Left cardiac atrium (tissue), 4 donors: ENCODE data around the gene LCN15. TPM values are rescaled to one million over a fixed set of nuclear protein-coding genes. Genes with fewer than 3 reads are reported as not detected.
"Not testable (repeated sequence)": the region's sequence is repeated elsewhere in the genome, so short reads cannot be mapped to it uniquely, and the experiment has no call there.

Experiments
- ATAC-seq, 2 donors: fragments of 200-7000 bp; cut with Tn5 transposase; one replicate each; pipeline ENCODE4 v1.9.1; 2020; ENCODE audit warnings: mild to moderate bottlenecking in 2 of 2, moderate library complexity in 2 of 2
- DNase-seq: peaks from one replicate; pipeline ENCODE4 v3.0.0-alpha.2; 2020
- intact Hi-C, 2 donors: fragments of 100-400 bp; cut with DNase I; formaldehyde crosslinking; loops; one replicate each; pipeline versions ENCODE4 v1.14.1 to v1.15.1; 2022 to 2023
- microRNA-seq, 2 donors: library from miRNA; unstranded; fragments of <30 nt; microRNA quantifications; one replicate each; pipeline ENCODE4 v1.2.0, GENCODE V29; 2020
- total RNA-seq, 2 donors: library from RNA; stranded (reverse); fragmentation: NEBNext Ultra II Directional; extraction: Animal tissue kit (Norgen Biotek cat#: 25700); gene quantifications; one replicate each; pipeline ENCODE4 v1.2.1, GENCODE V29; 2021
- donor health status: DM: no; HTN: yes; CAD: no.
- donor health status: DM: no; HTN: yes; CAD: no; lungs with severe emphysema.
- donor health status: DM: yes; HTN: yes; CAD: no.
- donor health status: Dilated cardiomyopathy.

The LCN15 gene
- total RNA-seq, 2 donors from 2014 or later: 0.41 to 1.1 TPM

- intact Hi-C loops: no loop called here
- DNase-seq (no peak), ATAC-seq (no peak)
Observed at GRCh38 chr9:136718345-136719194, 45.7 kb downstream of the LCN15 start.

DNA sequence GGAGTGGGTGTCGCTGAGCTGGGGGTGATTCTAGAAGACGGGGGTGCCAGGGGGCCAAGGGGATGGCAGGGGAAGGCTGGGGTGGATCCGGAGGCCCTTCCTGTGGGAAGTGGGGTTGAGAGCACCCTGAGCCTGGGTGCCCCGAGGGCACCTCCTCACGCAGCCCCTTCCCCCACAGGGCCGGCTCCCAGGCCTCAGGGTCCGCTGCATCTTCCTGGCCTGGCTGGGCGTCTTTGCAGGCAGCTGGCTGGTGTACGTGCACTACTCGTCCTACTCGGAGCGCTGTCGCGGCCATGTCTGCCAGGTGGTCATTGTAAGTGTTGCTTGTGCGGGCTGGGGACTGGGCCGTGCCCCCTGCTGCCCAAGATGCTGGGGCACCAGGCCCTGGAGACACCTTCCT is 46.9 kb downstream of the LCN15 start:
- DNase-seq (no peak), ATAC-seq (no peak)
- intact Hi-C loops: no loop called here

DNA sequence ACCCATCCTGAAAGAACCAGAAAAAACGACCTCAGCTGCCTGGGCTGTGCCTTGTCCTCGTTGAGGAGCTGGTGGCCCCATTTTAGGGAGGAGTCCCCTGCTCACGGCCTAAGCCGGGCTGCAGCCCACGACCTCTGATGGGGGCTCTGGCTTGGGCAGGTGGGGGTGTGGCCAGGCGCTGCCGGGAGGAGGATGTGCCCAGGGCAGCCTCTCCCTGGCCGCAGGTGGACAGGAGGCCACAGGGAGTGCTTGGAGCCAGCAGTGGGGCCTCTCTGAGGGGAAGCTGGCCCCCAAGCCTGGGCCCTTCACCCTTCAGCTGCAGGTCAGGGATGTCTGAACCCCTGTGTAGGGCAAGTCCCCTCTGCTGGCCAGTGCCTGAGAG is 49.4 kb downstream of the LCN15 start:
- DNase-seq: no peak
- intact Hi-C loops: no loop called here
- ATAC-seq: peak; percentile 1 to 4

GRCh38 chr9:136714096-136714892 is 50.0 kb downstream of the LCN15 start:
- DNase-seq (peak; percentile 75), ATAC-seq (peak; percentile 38 to 52)
- intact Hi-C loops: no loop called here

DNA sequence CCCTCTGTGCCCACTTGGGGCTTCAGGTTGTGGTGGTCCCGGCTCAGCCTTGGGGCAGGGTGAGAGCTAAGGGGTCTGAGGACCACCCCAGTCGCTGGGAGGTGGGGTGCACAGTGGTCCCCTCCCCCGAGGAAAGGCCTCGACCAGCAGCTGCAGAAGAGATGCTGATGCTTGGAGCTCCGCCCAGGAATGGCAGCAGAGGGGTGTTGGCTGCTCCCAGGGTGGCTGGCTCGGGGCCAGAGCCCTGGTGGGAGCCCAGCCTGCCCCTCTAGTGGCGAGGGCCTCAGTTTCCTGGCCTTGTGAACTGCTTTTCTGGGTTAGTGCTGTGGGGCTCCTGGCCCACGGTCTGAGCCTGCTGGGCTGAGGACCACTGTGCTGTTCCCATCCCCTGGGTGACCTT is 50.8 kb downstream of the LCN15 start:
- DNase-seq (peak; percentile 72), ATAC-seq (peak; percentile 7 to 17)
- intact Hi-C loops: no loop called here

- ATAC-seq (peak in 1 of 2 donors; percentile 2), DNase-seq (no peak)
- intact Hi-C loops: no loop called here
Observed at GRCh38 chr9:136712690-136713544, 51.4 kb downstream of the LCN15 start.

DNA sequence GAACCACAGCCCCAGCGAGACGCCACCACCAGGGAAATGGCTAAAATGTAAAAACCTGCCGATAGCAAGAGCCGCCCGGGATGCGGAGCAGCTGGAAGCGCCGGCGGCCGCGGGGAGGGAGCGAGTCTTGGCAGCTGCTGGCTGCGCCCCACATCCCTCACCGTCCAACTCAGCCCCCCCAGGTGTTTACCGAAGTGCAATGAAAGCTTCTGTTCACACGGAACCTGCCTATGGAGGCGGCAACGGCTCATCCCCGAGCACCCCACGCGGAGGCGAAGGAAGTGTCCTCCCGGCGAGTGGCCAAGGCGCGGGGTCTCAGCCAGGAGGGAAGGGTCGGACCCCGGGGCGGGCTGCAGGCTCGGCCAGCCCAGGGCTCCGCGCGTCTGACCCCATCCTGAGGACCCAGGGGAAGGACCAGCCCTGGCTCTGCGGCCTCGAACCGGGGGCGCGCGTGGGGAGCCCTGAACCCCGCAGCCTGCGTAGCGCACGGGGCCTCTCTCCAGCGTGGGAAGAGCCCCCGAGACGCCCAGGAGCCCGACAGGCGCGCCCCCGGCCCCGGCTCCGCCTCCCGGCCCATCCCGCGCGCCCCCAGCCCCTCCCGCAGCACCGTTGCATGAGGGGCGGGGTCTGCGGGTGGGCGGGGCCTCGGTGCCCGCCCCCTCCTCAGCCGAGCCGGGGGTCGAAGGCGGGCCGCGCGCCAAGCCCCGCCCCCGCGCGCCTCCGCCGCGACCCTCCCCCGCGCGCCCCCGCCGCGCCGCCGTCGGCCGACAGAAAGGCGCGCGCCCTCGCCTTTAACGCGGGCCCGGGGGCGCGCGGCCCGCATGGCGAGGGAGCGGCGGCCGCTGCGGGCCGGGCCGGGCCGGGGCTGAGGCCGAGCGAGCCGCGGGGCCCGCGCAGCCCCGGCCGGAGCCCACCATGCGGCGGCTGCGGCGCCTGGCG is 52.3 kb downstream of the LCN15 start, which contains the start of gene DIPK1B:
DIPK1B (plus strand) TSS at position 822 of the 939 bp plus-strand sequence; CDS start at position 916, 94 bp downstream.
- ATAC-seq (peak; percentile 12 to 28), DNase-seq (no peak)
- intact Hi-C loops: no loop called here

DNA sequence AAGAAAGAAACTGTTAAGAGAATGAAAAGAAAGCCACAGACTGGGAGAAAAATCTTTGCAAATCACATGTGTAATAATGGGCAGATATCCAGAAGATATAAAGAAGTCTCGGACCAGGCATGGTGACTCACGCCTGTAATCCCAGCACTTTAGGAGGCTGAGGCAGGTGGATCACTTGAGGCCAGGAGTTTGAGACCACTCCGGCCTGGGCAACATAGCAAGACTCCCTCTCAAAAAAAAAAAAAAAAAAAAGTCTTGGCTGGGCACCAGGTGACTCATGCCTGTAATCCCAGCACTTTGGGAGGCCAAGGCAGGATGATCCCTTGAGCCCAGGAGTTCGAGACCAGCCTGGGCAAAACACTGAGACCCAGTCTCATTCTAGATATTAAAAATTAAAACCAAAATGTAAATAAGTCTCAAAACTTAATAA is 53.1 kb downstream of the LCN15 start:
- ATAC-seq, DNase-seq, intact Hi-C loops: not testable (repeated sequence)

- intact Hi-C loops: no loop called here
- DNase-seq (no peak), ATAC-seq (no peak)
Observed at GRCh38 chr9:136710543-136710942, 53.8 kb downstream of the LCN15 start.

Small RNA genes within 50 kb of the gene (microRNA-seq; reads per million reads assigned to microRNA genes)
- gene MIR6722: 0 reads per million in 2 donors

Other genes with a start within 250 kb of the LCN15 start
- 10 to 100 TPM; 22.7 to 36.0 TPM for gene NOTCH1, start 218.5 kb downstream of the LCN15 start, total RNA-seq
- 100 to 1,000 TPM in 1 of 2 donors, 10 to 100 TPM in 1; 86.6 to 138 TPM for gene EGFL7, start 101.6 kb downstream of the LCN15 start, total RNA-seq
- 100 to 1,000 TPM; 154 TPM for gene AGPAT2, start 77.1 kb downstream of the LCN15 start, total RNA-seq
- gene DIPK1B, start 51.9 kb downstream of the LCN15 start, total RNA-seq: 10 to 100 TPM; 23.2 to 35.2 TPM
- 10 to 100 TPM in 1 of 2 donors, 1 to 10 TPM in 1; 9.3 to 20.1 TPM for gene LCN10, start 21.6 kb downstream of the LCN15 start, total RNA-seq
- gene LCN6, start 16.0 kb downstream of the LCN15 start, total RNA-seq: 10 to 100 TPM; 18.2 to 51.8 TPM
- gene LCN8, start 6.3 kb downstream of the LCN15 start, total RNA-seq: not detected
- gene TMEM141, start 26.8 kb upstream of the LCN15 start, total RNA-seq: 10 to 100 TPM; 81.1 to 85.7 TPM
- 1 to 10 TPM; 1.1 to 1.6 TPM for gene CCDC183, start 31.8 kb upstream of the LCN15 start, total RNA-seq
- 10 to 100 TPM; 61.6 to 71.4 TPM for gene RABL6, start 43.4 kb upstream of the LCN15 start, total RNA-seq
- 1 to 10 TPM; 5.0 to 9.6 TPM for gene AJM1, start 78.0 kb upstream of the LCN15 start, total RNA-seq
- gene PHPT1, start 84.9 kb upstream of the LCN15 start, total RNA-seq: 100 to 1,000 TPM; 184 to 189 TPM
- gene MAMDC4, start 87.8 kb upstream of the LCN15 start, total RNA-seq: 1 to 10 TPM; 3.7 to 8.4 TPM
- gene EDF1, start 101.8 kb upstream of the LCN15 start, total RNA-seq: 100 to 1,000 TPM; 296 to 304 TPM
- gene TRAF2, start 122.0 kb upstream of the LCN15 start, total RNA-seq: 10 to 100 TPM in 1 of 2 donors, 1 to 10 TPM in 1; 8.8 to 11.8 TPM
- gene FBXW5, start 180.2 kb upstream of the LCN15 start, total RNA-seq: 100 to 1,000 TPM in 1 of 2 donors, 10 to 100 TPM in 1; 98.4 to 130 TPM
- gene C8G, start 180.7 kb upstream of the LCN15 start, total RNA-seq: 1 to 10 TPM in 1 of 2 donors, under 1 TPM in 1; 0.88 to 3.5 TPM
- 10 to 100 TPM in 1 of 2 donors, 1 to 10 TPM in 1; 7.0 to 11.9 TPM for gene LCN12, start 187.8 kb upstream of the LCN15 start, total RNA-seq
- 1,000 to 10,000 TPM; 3,329 to 4,014 TPM for gene PTGDS, start 213.0 kb upstream of the LCN15 start, total RNA-seq
- 1 to 10 TPM; 6.4 to 9.6 TPM for gene LCNL1, start 218.5 kb upstream of the LCN15 start, total RNA-seq
- 10 to 100 TPM; 25.4 to 30.2 TPM for gene PAXX, start 227.9 kb upstream of the LCN15 start, total RNA-seq
- 1 to 10 TPM; 2.6 to 8.5 TPM for gene CLIC3, start 232.1 kb upstream of the LCN15 start, total RNA-seq